Endothelial cell of umbilical vein (primary cell): Measurements from ENCODE around the gene CILP.

Experiments
- CTCF ChIP-seq, 2 donors: IDR thresholded peaks; 1 replicate in 1 of 2; 2 replicates in 1 of 2; pipeline ENCODE4 v1.5.1; 2011; ENCODE audit warnings: low read length in 2 of 2, mild to moderate bottlenecking in 2 of 2, moderate library complexity in 2 of 2, control low read depth in 1 of 2, inconsistent platforms in 1 of 2, low read depth in 1 of 2; ENCODE audit not compliant: insufficient read depth in 1 of 2; ENCODE audit errors: extremely low read depth in 1 of 2
- EZH2 ChIP-seq: IDR thresholded peaks from 2 replicates; pipeline ENCODE4 v1.6.1; 2012; ENCODE audit warnings: borderline replicate concordance, low read depth, mild to moderate bottlenecking, moderate library complexity, low read length, inconsistent platforms; ENCODE audit not compliant: severe bottlenecking
- GATA2 ChIP-seq: IDR thresholded peaks from 2 replicates; pipeline ENCODE4 v1.7.0; 2011; ENCODE audit warnings: low read depth, mild to moderate bottlenecking, moderate library complexity, mixed read lengths, low read length; ENCODE audit not compliant: insufficient read length, insufficient read depth
- JUN ChIP-seq: IDR thresholded peaks from 2 replicates; pipeline ENCODE4 v1.6.1; 2011; ENCODE audit warnings: borderline replicate concordance, low read depth; ENCODE audit not compliant: insufficient read length, insufficient read depth
- MAX ChIP-seq: IDR thresholded peaks from 2 replicates; pipeline ENCODE4 v1.6.1; 2011; ENCODE audit not compliant: insufficient read depth, insufficient read length
- MYC ChIP-seq: IDR thresholded peaks from one replicate; pipeline ENCODE4 v1.6.1; 2011; ENCODE audit warnings: mild to moderate bottlenecking, low read depth, low read length
- POLR2A ChIP-seq: IDR thresholded peaks from 2 replicates; pipeline ENCODE4 v1.6.1; 2012; ENCODE audit warnings: low read depth, mild to moderate bottlenecking, control low read depth, low read length
- POLR2AphosphoS5 ChIP-seq: IDR thresholded peaks from 2 replicates; pipeline ENCODE4 v1.6.1; 2012; ENCODE audit warnings: low read depth, mild to moderate bottlenecking, control low read depth, low read length, moderate library complexity; ENCODE audit not compliant: insufficient read depth

- TF ChIP-seq POLR2A = no peak
- no peak for TF ChIP-seq EZH2
- no peak for TF ChIP-seq CTCF (IDR thresholded peaks at IDR 0.05; ENCODE audit: extremely low read depth in 1 of 2, insufficient read depth in 1 of 2, low read depth in 1 of 2, low read length in 2 of 2)
- no peak for TF ChIP-seq MAX
- no peak for TF ChIP-seq MYC
- no peak for TF ChIP-seq POLR2AphosphoS5
- no peak for TF ChIP-seq JUN
- no peak for TF ChIP-seq GATA2
Measured at GRCh38 chr15:65246939-65247338, 35.7 kb upstream of the CILP start.
